Activated B cell treated with CpG ODN at 0.5 μM for 24 hours (primary cell): ENCODE results near the gene NR1H3. TPM values are rescaled to one million over a fixed set of nuclear protein-coding genes. Genes with fewer than 3 reads are reported as not detected.

Experiments
- ATAC-seq: fragments of 200-7000 bp; cut with Tn5 transposase; one replicate; pipeline ENCODE4 v1.10.0; 2021; ENCODE audit warnings: low read depth, mild to moderate bottlenecking, moderate library complexity
- CTCF ChIA-PET: fragments of 350-600 bp; sonication (Branson Sonifier 250); formaldehyde crosslinking; loops from one replicate; lab custom pipeline; 2021; ENCODE audit warnings: antibody characterized with exemption; lab: Charles Lee
- POLR2A ChIA-PET: fragments of 350-600 bp; sonication (Branson Sonifier 250); formaldehyde crosslinking; loops from one replicate; lab custom pipeline; 2021; ENCODE audit warnings: antibody characterized with exemption; lab: Charles Lee
- DNase-seq: peaks from one replicate; pipeline ENCODE4 v3.0.0; 2022
- H3K27ac Mint-ChIP-seq: one replicate; pipeline ENCODE4 v1.8.0; 2020; ENCODE audit warnings: mixed read lengths
- H3K27me3 Mint-ChIP-seq: one replicate; pipeline ENCODE4 v1.8.0; 2021; ENCODE audit warnings: mixed read lengths
- H3K36me3 Mint-ChIP-seq: one replicate; pipeline ENCODE4 v1.8.0; 2021; ENCODE audit warnings: low read depth, mixed read lengths
- H3K4me1 Mint-ChIP-seq: one replicate; pipeline ENCODE4 v1.8.0; 2021; ENCODE audit warnings: mixed read lengths
- H3K4me3 Mint-ChIP-seq: one replicate; pipeline ENCODE4 v1.8.0; 2020; ENCODE audit warnings: mild to moderate bottlenecking, mixed read lengths
- H3K9me3 Mint-ChIP-seq: one replicate; pipeline ENCODE4 v1.8.0; 2020; ENCODE audit warnings: mixed read lengths
- CTCF ChIP-seq: fragments of 200-600 bp; IDR thresholded peaks from one replicate; pipeline ENCODE4 v1.8.0; 2022; ENCODE audit warnings: antibody characterized with exemption, mild to moderate bottlenecking
- intact Hi-C: fragments of 100-400 bp; cut with micrococcal nuclease; formaldehyde crosslinking; loops from one replicate; pipeline ENCODE4 v1.15.1; 2024
- total RNA-seq: library from RNA; stranded (reverse); gene quantifications from 2 replicates; pipeline ENCODE4 v1.2.3, GENCODE V29; 2022

Gene NR1H3
- total RNA-seq, 1 donor from 2014 or later: 3.9 TPM

GRCh38 chr11:47278058-47278457 lies 20.3 kb downstream of the NR1H3 start:
- Mint-ChIP-seq H3K27ac (no peak overlapping the region), H3K4me3 (no peak overlapping the region), H3K36me3 (peaks cover 87% of the 10 kb centered on the region), H3K9me3 (no peaks in the 10 kb centered on the region), H3K27me3 (no peaks in the 10 kb centered on the region), H3K4me1 (peaks cover 6% of the 10 kb centered on the region)
- TF ChIP-seq CTCF: no peak
- ChIA-PET POLR2A (no interaction called here), CTCF (no interaction called here)
- intact Hi-C loops: no loop called here
- ATAC-seq (no peak), DNase-seq (no peak)

- ATAC-seq: no peak
- H3K27me3 Mint-ChIP-seq: no peaks in the 10 kb centered on the region
- CTCF ChIA-PET: no interaction called here
- peaks cover 91% of the 10 kb centered on the region for H3K36me3 Mint-ChIP-seq
- peaks cover 2% of the 10 kb centered on the region for H3K4me1 Mint-ChIP-seq
- DNase-seq: no peak
- H3K4me3 Mint-ChIP-seq: no peak overlapping the region
- TF ChIP-seq CTCF: no peak
- POLR2A ChIA-PET: no interaction called here
- intact Hi-C loops: no loop called here
- H3K9me3 Mint-ChIP-seq: no peaks in the 10 kb centered on the region
- H3K27ac Mint-ChIP-seq: no peak overlapping the region
Observed at GRCh38 chr11:47278769-47279168, 21.0 kb downstream of the NR1H3 start.

- Mint-ChIP-seq H3K27ac (no peak overlapping the region), H3K27me3 (no peaks in the 10 kb centered on the region), H3K9me3 (no peaks in the 10 kb centered on the region), H3K36me3 (peaks cover 91% of the 10 kb centered on the region), H3K4me1 (no peaks in the 10 kb centered on the region), H3K4me3 (no peak overlapping the region)
- ChIA-PET CTCF (no interaction called here), POLR2A (interaction anchor here (0.8 kb wide), 1 partner anchor 26 kb away, joined by 3 read pairs; no protein-coding TSS in a partner anchor)
- DNase-seq (no peak), ATAC-seq (no peak)
- no peak for TF ChIP-seq CTCF
- intact Hi-C loops: no loop called here
Observed at GRCh38 chr11:47280099-47280498, 22.3 kb downstream of the NR1H3 start.

GRCh38 chr11:47280860-47281259 lies 23.1 kb downstream of the NR1H3 start:
- Mint-ChIP-seq H3K4me1 (no peaks in the 10 kb centered on the region), H3K9me3 (no peaks in the 10 kb centered on the region), H3K36me3 (peaks cover 91% of the 10 kb centered on the region), H3K27me3 (no peaks in the 10 kb centered on the region), H3K4me3 (no peak overlapping the region), H3K27ac (no peak overlapping the region)
- DNase-seq (no peak), ATAC-seq (no peak)
- POLR2A ChIA-PET: no interaction called here
- CTCF ChIA-PET: no interaction called here
- TF ChIP-seq CTCF: no peak
- intact Hi-C loops: no loop called here

GRCh38 chr11:47282462-47282861 lies 24.7 kb downstream of the NR1H3 start:
- TF ChIP-seq CTCF: no peak
- DNase-seq (no peak), ATAC-seq (no peak)
- POLR2A ChIA-PET: no interaction called here
- Mint-ChIP-seq H3K27ac (no peak overlapping the region), H3K4me3 (no peak overlapping the region), H3K36me3 (peaks cover 91% of the 10 kb centered on the region), H3K4me1 (no peaks in the 10 kb centered on the region), H3K27me3 (no peaks in the 10 kb centered on the region), H3K9me3 (no peaks in the 10 kb centered on the region)
- CTCF ChIA-PET: no interaction called here
- intact Hi-C loops: no loop called here
